ENCODE data around the gene PTPRN2.
"Not testable (repeated sequence)": the region's sequence is repeated elsewhere in the genome, so short reads cannot be mapped to it uniquely, and the experiment has no call there.

Gene PTPRN2

DNA sequence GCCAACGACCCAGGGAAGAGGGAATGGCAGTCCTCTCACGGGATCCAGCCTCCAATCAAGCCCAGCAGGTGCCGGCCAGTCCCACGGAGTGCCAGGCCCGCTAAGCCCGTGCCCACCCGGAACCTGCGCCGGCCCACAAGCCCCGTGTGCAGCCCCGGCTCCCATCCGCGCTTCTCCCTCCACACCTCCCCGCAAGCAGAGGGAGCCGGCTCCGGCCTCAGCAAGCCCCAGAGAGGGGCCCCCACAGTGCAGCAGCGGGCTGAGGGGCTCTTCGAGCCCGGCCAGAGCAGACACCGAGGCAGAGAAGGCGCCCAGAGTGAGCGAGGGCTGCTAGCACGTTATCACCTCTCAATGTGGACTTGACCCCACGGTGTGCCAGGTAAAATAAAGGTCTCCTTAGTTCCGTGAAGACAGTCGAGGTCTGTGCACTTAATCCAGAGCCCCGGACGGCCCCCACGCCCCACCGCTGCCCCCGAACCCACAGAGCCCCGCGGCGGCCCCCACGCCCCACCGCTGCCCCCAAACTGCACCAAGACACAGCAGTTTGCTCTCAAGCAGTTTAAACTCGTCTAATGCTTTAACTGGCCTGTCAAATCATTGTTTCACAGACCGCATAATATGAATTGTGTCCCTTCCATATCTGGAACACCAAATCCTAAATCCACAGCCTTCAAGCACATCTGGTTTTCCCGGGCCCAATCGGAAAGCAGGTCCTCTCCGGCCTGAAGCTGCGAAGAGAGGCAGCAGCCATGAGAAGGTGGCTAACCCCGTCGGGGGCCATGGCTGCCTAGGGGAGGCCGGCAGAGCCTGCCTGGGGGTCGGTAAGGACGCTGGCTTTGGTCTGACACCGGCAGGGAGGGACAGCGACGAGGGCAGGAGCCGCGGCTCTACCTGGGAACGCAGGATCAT, 307.8 kb downstream of the PTPRN2 start:
- H3K4me1 ChIP-seq (ENCODE audit: control insufficient read depth in 5 of 5, insufficient read depth in 5 of 5, low read length in 5 of 5), result no peaks in the 10 kb centered on the region
- no peaks in the 10 kb centered on the region for H3K36me3 ChIP-seq (ENCODE audit: control insufficient read depth in 5 of 5, insufficient read depth in 5 of 5, low read length in 5 of 5)
- H3K27me3 ChIP-seq (ENCODE audit: control insufficient read depth in 5 of 5, insufficient read depth in 4 of 5, low read length in 5 of 5), result peaks cover 0 to 4% (median 0%) of the 10 kb centered on the region in 5 donors
- H3K4me3 ChIP-seq (ENCODE audit: low read depth in 1 of 5, low read length in 5 of 5), result no peak overlapping the region
- no peak overlapping the region for H3K27ac ChIP-seq (ENCODE audit: low read depth, low read length)
- no peak overlapping the region for H3K9ac ChIP-seq (ENCODE audit: low read length in 5 of 5)
- peaks cover 0 to 2% (median 0%) of the 10 kb centered on the region in 5 donors for H3K9me3 ChIP-seq (ENCODE audit: control insufficient read depth in 5 of 5, low read length in 5 of 5)

GRCh38 chr7:158278745-158279320, 308.8 kb downstream of the PTPRN2 start:
- Histone ChIP-seq H3K9ac (ENCODE audit: low read length in 5 of 5) (no peak overlapping the region), H3K36me3 (ENCODE audit: control insufficient read depth in 5 of 5, insufficient read depth in 5 of 5, low read length in 5 of 5) (no peaks in the 10 kb centered on the region), H3K27ac (ENCODE audit: low read depth, low read length) (no peak overlapping the region), H3K4me3 (ENCODE audit: low read depth in 1 of 5, low read length in 5 of 5) (no peak overlapping the region), H3K27me3 (ENCODE audit: control insufficient read depth in 5 of 5, insufficient read depth in 4 of 5, low read length in 5 of 5) (peaks cover 0 to 4% (median 0%) of the 10 kb centered on the region in 5 donors), H3K9me3 (ENCODE audit: control insufficient read depth in 5 of 5, low read length in 5 of 5) (peaks cover 0 to 2% (median 0%) of the 10 kb centered on the region in 5 donors), H3K4me1 (ENCODE audit: control insufficient read depth in 5 of 5, insufficient read depth in 5 of 5, low read length in 5 of 5) (no peaks in the 10 kb centered on the region)

GRCh38 chr7:158277219-158278141, 310.1 kb downstream of the PTPRN2 start:
- Histone ChIP-seq H3K9ac (ENCODE audit: low read length in 5 of 5) (no peak overlapping the region), H3K4me1 (ENCODE audit: control insufficient read depth in 5 of 5, insufficient read depth in 5 of 5, low read length in 5 of 5) (no peaks in the 10 kb centered on the region), H3K36me3 (ENCODE audit: control insufficient read depth in 5 of 5, insufficient read depth in 5 of 5, low read length in 5 of 5) (no peaks in the 10 kb centered on the region), H3K9me3 (ENCODE audit: control insufficient read depth in 5 of 5, low read length in 5 of 5) (no peaks in the 10 kb centered on the region), H3K27me3 (ENCODE audit: control insufficient read depth in 5 of 5, insufficient read depth in 4 of 5, low read length in 5 of 5) (peaks cover 0 to 3% (median 0%) of the 10 kb centered on the region in 5 donors), H3K27ac (ENCODE audit: low read depth, low read length) (no peak overlapping the region), H3K4me3 (ENCODE audit: low read depth in 1 of 5, low read length in 5 of 5) (no peak overlapping the region)

DNA sequence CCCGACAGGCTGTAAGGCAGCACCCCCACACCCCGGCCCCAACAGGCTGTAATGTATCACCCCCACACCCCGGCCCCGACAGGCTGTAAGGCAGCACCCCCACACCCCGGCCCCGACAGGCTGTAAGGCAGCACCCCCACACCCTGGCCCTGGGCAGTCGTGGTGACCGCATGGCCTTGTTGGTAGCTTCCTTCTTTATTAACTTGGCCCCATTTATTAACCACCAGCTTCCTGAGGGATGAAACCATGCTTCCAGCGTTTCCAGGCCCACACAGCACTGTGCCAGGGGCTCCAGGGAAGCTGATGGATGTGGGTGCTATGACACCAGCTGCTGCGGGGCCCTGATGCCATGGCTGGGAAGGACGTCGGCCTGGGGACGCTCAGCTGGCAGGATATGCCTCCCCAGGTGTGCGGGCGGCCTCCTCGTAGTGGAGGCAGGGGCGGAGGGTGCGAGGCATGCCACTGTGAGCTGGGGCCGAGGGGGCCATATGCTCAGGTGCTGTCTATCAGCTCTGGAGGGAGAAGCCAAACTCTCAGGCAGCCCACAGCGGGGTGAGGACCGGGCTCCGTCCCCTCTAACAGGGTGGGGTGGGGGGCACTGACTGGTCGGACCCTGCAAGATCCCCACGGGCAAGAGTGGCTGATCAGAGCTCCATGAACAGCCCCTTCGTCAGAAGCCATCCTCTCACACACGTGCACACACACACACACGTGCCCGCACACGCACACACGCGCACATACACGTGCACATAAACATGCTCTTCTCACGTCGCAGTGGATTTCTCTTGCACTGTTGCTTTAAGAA, 311.0 kb downstream of the PTPRN2 start:
- H3K27ac ChIP-seq (ENCODE audit: low read depth, low read length), result no peak overlapping the region
- H3K4me3 ChIP-seq (ENCODE audit: low read depth in 1 of 5, low read length in 5 of 5), result no peak overlapping the region
- H3K9ac ChIP-seq (ENCODE audit: low read length in 5 of 5), result no peak overlapping the region
- no peaks in the 10 kb centered on the region for H3K9me3 ChIP-seq (ENCODE audit: control insufficient read depth in 5 of 5, low read length in 5 of 5)
- H3K4me1 ChIP-seq (ENCODE audit: control insufficient read depth in 5 of 5, insufficient read depth in 5 of 5, low read length in 5 of 5), result no peaks in the 10 kb centered on the region
- H3K36me3 ChIP-seq (ENCODE audit: control insufficient read depth in 5 of 5, insufficient read depth in 5 of 5, low read length in 5 of 5), result no peaks in the 10 kb centered on the region
- peaks cover 0 to 3% (median 0%) of the 10 kb centered on the region in 5 donors for H3K27me3 ChIP-seq (ENCODE audit: control insufficient read depth in 5 of 5, insufficient read depth in 4 of 5, low read length in 5 of 5)

DNA sequence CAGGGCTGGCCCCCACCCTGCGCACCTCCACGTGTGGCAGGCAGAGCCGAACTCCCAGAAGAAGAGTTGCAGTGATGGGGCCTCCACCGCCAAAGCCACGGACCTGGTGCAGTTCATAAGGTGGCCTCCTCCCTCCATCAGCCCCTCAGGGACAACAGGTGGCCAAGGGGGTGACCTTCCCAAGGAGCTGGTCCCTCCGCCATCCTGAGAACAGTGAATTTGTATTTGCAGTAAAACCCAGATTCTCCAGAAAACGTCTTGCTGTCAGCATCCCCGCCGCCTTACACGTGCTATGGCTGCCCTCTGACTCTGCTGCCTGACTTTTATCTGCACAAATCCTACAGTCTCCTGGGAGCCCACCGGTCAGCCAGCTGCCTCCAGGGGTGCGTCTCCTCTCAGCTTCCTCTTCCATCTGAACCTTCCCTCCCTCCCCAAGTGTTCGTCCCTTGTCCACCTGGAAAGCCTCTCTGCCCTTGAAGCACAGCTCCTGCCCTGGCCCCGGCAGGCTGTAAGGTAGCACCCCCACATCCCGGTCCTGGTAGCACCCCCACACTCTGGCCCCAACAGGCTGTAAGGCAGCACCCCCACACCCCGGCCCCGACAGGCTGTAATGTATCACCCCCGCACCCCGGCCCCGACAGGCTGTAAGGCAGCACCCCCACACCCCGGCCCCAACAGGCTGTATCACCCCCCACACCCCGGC, 311.8 kb downstream of the PTPRN2 start:
- peaks cover 0 to 3% (median 0%) of the 10 kb centered on the region in 5 donors for H3K27me3 ChIP-seq (ENCODE audit: control insufficient read depth in 5 of 5, insufficient read depth in 4 of 5, low read length in 5 of 5)
- H3K9me3 ChIP-seq (ENCODE audit: control insufficient read depth in 5 of 5, low read length in 5 of 5), result no peaks in the 10 kb centered on the region
- H3K9ac ChIP-seq (ENCODE audit: low read length in 5 of 5), result no peak overlapping the region
- no peaks in the 10 kb centered on the region for H3K36me3 ChIP-seq (ENCODE audit: control insufficient read depth in 5 of 5, insufficient read depth in 5 of 5, low read length in 5 of 5)
- no peaks in the 10 kb centered on the region for H3K4me1 ChIP-seq (ENCODE audit: control insufficient read depth in 5 of 5, insufficient read depth in 5 of 5, low read length in 5 of 5)
- H3K27ac ChIP-seq (ENCODE audit: low read depth, low read length), result no peak overlapping the region
- H3K4me3 ChIP-seq (ENCODE audit: low read depth in 1 of 5, low read length in 5 of 5), result no peak overlapping the region

GRCh38 chr7:158274996-158275395, 312.6 kb downstream of the PTPRN2 start:
- no peak overlapping the region for H3K27ac ChIP-seq (ENCODE audit: low read depth, low read length)
- no peak overlapping the region for H3K9ac ChIP-seq (ENCODE audit: low read length in 5 of 5)
- H3K27me3 ChIP-seq (ENCODE audit: control insufficient read depth in 5 of 5, insufficient read depth in 4 of 5, low read length in 5 of 5), result peaks cover 0 to 3% (median 0%) of the 10 kb centered on the region in 5 donors
- no peaks in the 10 kb centered on the region for H3K4me1 ChIP-seq (ENCODE audit: control insufficient read depth in 5 of 5, insufficient read depth in 5 of 5, low read length in 5 of 5)
- no peaks in the 10 kb centered on the region for H3K36me3 ChIP-seq (ENCODE audit: control insufficient read depth in 5 of 5, insufficient read depth in 5 of 5, low read length in 5 of 5)
- no peaks in the 10 kb centered on the region for H3K9me3 ChIP-seq (ENCODE audit: control insufficient read depth in 5 of 5, low read length in 5 of 5)
- H3K4me3 ChIP-seq (ENCODE audit: low read depth in 1 of 5, low read length in 5 of 5), result no peak overlapping the region

DNA sequence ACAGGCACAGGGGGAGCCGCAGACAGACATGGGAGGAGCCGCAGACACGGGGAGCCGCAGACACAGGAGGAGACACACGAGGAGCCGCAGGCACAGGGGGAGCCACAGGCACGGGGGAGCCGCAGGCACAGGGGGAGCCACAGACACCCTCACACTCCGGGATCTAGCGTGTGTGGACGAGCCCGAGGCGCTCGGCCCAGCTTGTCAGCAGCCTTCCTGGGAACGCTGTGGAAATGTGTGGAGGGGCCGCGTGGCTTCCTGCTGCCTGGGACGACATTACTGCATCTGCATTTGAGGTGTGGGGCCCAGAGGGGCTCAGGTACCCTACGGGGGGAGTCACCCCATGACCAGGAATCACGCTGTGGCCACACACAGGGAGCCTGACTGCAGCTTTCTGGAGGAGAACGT, 313.2 kb downstream of the PTPRN2 start:
- Histone ChIP-seq H3K27me3 (ENCODE audit: control insufficient read depth in 5 of 5, insufficient read depth in 4 of 5, low read length in 5 of 5) (peaks cover 0 to 3% (median 0%) of the 10 kb centered on the region in 5 donors), H3K27ac (ENCODE audit: low read depth, low read length) (no peak overlapping the region), H3K4me3 (ENCODE audit: low read depth in 1 of 5, low read length in 5 of 5) (no peak overlapping the region), H3K9me3 (ENCODE audit: control insufficient read depth in 5 of 5, low read length in 5 of 5) (no peaks in the 10 kb centered on the region), H3K4me1 (ENCODE audit: control insufficient read depth in 5 of 5, insufficient read depth in 5 of 5, low read length in 5 of 5) (no peaks in the 10 kb centered on the region), H3K36me3 (ENCODE audit: control insufficient read depth in 5 of 5, insufficient read depth in 5 of 5, low read length in 5 of 5) (no peaks in the 10 kb centered on the region), H3K9ac (ENCODE audit: low read length in 5 of 5) (no peak overlapping the region)

DNA sequence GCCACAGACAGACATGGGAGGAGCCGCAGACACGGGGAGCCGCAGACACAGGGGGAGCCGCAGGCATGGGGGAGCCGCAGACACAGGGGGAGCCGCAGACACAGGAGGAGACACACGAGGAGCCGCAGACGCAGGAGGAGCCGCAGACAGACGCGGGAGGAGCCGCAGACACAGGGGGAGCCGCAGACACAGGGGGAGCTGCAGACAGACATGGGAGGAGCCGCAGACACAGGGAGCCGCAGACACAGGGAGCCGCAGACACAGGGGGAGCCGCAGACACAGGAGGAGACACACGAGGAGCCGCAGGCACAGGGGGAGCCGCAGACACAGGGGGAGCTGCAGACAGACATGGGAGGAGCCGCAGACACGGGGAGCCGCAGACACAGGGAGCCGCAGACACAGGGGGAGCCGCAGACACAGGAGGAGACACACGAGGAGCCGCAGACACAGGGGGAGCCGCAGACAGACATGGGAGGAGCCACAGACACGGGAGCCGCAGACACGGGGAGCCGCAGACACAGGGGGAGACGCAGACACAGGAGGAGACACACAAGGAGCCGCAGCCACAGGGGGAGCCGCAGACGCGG, 313.8 kb downstream of the PTPRN2 start:
- not testable (repeated sequence) for H3K4me3 ChIP-seq (ENCODE audit: low read depth in 1 of 5, low read length in 5 of 5)

More for the DNA sequence above, 313.8 kb downstream of the PTPRN2 start:
- not testable (repeated sequence) for H3K4me1 ChIP-seq (ENCODE audit: control insufficient read depth in 5 of 5, insufficient read depth in 5 of 5, low read length in 5 of 5); H3K9me3 ChIP-seq (ENCODE audit: control insufficient read depth in 5 of 5, low read length in 5 of 5); H3K27me3 ChIP-seq (ENCODE audit: control insufficient read depth in 5 of 5, insufficient read depth in 4 of 5, low read length in 5 of 5); H3K9ac ChIP-seq (ENCODE audit: low read length in 5 of 5); H3K27ac ChIP-seq (ENCODE audit: low read depth, low read length); H3K36me3 ChIP-seq (ENCODE audit: control insufficient read depth in 5 of 5, insufficient read depth in 5 of 5, low read length in 5 of 5)
